Measurements from ENCODE around the gene ALOXE3.

The ALOXE3 gene

DNA sequence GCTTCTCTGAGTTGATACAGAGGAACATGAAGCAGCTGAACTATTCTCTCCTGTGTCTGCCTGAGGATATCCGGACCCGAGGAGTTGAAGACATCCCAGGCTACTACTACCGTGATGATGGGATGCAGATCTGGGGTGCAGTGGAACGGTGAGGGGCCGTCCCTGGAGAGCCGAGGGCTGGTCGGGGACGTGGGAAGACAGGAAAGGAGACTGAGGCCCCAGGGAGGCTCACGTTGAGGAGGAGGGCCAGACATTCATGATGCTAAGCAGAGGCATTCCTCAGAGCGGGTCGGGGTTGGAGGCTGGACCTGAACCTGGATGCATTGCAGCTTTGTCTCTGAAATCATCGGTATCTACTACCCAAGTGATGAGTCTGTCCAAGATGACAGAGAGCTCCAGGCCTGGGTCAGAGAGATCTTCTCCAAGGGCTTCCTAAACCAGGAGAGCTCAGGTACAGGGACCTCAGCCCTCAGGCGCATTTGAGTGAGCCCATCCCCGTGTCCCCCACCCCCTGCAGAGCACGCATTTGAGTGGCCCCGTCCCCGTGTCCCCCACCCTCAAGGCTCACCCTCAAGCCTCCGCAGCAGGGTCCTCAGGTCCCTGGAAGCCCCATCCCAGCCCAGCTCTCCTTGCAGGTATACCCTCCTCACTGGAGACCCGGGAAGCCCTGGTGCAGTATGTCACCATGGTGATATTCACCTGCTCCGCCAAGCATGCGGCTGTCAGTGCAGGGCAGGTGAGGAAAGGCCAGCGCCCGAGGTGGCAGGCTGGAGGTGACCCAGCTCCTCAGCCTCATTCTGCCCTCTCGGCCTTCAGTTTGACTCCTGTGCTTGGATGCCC is 71.2 kb downstream of the ALOXE3 start:
- DNase-seq (ENCODE audit: low spot score in 2 of 2): no peak
- H3K27ac Mint-ChIP-seq: no peak overlapping the region
- no peaks in the 10 kb centered on the region for H3K36me3 Mint-ChIP-seq

DNA sequence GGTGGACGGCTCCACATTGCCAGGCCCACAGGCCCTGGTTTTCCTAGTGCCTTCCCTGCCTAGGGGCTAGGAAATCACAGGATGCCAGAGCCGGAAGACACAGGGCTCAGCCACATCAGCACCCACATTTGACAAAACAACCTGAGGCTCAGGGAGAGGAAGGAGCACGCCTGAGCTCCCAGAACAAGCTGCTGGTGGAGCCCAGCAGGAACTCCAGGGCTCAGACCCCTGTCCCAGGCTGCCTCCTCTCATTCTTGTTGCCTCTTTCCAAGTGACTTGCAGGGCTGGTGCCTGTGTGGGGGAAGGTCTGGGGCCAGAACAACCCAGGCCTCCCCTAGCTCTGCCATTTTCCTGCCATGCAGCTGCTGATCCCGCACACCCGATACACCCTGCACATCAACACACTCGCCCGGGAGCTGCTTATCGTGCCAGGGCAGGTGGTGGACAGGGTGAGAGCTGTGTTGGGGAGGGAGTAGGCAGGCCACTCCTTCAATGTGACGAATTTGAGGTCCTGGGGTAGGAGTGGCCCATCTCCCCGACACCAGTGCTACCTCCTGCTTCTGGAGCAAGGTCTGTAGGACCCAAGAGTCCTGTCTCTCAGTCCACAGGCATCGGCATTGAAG is 71.9 kb downstream of the ALOXE3 start:
- Mint-ChIP-seq H3K27me3 (peaks cover 9% of the 10 kb centered on the region), H3K4me1 (no peaks in the 10 kb centered on the region), H3K9me3 (no peaks in the 10 kb centered on the region), H3K4me3 (no peak overlapping the region), H3K36me3 (no peaks in the 10 kb centered on the region), H3K27ac (no peak overlapping the region)
- ATAC-seq (ENCODE audit: low read depth) (no peak), DNase-seq (ENCODE audit: low spot score in 2 of 2) (no peak)

More for the DNA sequence above, 71.2 kb downstream of the ALOXE3 start:
- peaks cover 9% of the 10 kb centered on the region for H3K27me3 Mint-ChIP-seq
- H3K4me3 Mint-ChIP-seq: no peak overlapping the region
- no peak for ATAC-seq (ENCODE audit: low read depth)
- H3K4me1 Mint-ChIP-seq: no peaks in the 10 kb centered on the region
- no peaks in the 10 kb centered on the region for H3K9me3 Mint-ChIP-seq

Data from memory B cell (primary cell).